ENCODE measurements around the gene LRRK1. TPM values are rescaled to one million over a fixed set of nuclear protein-coding genes. Genes with fewer than 3 reads are reported as not detected.
A peak's percentile ranks its signal among the peaks of the same experiment; 100 is the strongest.
"Not testable (repeated sequence)": the region's sequence is repeated elsewhere in the genome, so short reads cannot be mapped to it uniquely, and the experiment has no call there.

Gene LRRK1
- total RNA-seq, 6 experiments from 2014 or later = 0.93 to 3.6 (median 2.5) TPM

- no peak for TF ChIP-seq POLR2A (IDR thresholded peaks at IDR 0.05)
- TF ChIP-seq CTCF (IDR thresholded peaks at IDR 0.05) = no peak
- ATAC-seq (no peak), DNase-seq (no peak)
- no peaks in the 10 kb centered on the region for H3K36me3 ChIP-seq
- H3K4me3 ChIP-seq = no peak overlapping the region
- peaks cover 0 to 10% (median 4%) of the 10 kb centered on the region in 4 donors for H3K4me1 ChIP-seq
- no peaks in the 10 kb centered on the region for H3K9me3 ChIP-seq
- no peaks in the 10 kb centered on the region for H3K27me3 ChIP-seq
- no peak overlapping the region for H3K27ac ChIP-seq
- WGBS (ENCODE audit: insufficient coverage, low coverage, low lambda C conversion rate, missing lambda C conversion rate) = 79% methylated on average over 4 of the region's 4 CpGs
- intact Hi-C loops (cut with DNase I) = no loop called here
Observed at GRCh38 chr15:101069654-101069973, 150.5 kb downstream of the LRRK1 start.

- ATAC-seq (no peak), DNase-seq (no peak)
Observed at GRCh38 chr15:101070024-101070423, 150.9 kb downstream of the LRRK1 start.

DNA sequence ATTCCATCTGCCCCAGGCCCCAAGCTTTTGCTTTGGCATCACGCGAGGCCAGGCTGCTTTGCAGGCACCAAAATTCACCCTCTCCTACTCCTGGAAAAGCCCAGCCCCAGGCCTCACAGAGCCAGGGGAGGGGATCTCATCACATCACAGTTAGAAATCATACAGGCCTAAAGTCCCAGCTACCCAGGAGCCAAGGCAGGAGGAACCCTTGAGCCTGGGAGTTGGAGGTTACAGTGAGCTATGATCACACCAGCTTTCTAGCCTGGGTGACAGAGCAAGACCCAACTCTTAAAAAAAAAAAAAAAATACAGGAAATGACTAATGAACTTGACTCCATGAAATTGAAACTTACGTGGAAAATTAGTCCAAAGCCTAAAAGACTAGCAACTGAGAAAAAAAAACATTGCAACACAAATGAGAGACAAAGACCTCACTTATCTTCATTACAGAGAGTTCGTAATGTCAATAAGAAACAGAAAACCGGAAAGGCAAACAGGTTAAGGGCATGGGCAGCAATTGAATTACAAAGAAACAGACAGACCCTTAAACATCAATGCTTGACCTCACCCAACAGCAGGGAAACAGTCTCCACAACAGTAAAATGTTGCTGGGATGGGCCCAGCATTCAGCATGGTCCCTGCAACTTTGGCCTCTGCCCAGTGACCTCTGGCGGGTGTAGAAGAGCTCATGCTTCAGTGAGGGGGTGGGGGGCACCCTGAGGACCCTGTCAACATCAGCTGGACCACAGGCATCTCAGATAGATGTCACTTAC lies 151.5 kb downstream of the LRRK1 start:
- ATAC-seq = peak; percentile 50 to 84 (median 58)
- DNase-seq = no peak
- H3K27me3 ChIP-seq = no peaks in the 10 kb centered on the region
- no peaks in the 10 kb centered on the region for H3K9me3 ChIP-seq
- WGBS (ENCODE audit: insufficient coverage, low coverage, low lambda C conversion rate, missing lambda C conversion rate) = 41% methylated on average over 5 of the region's 6 CpGs
- H3K4me1 ChIP-seq = peaks cover 0 to 10% (median 4%) of the 10 kb centered on the region in 4 donors
- intact Hi-C loops (cut with DNase I) = no loop called here
- no peak overlapping the region for H3K4me3 ChIP-seq
- peak overlapping the region in 2 of 3 donors; percentile 37 to 81 for H3K27ac ChIP-seq
- TF ChIP-seq CTCF (IDR thresholded peaks at IDR 0.05) (no peak), POLR2A (IDR thresholded peaks at IDR 0.05) (no peak)
- H3K36me3 ChIP-seq = no peaks in the 10 kb centered on the region

More at GRCh38 chr15:101070024-101070423, 150.9 kb downstream of the LRRK1 start:
- no peaks in the 10 kb centered on the region for H3K9me3 ChIP-seq
- H3K4me3 ChIP-seq = no peak overlapping the region
- peaks cover 0 to 10% (median 4%) of the 10 kb centered on the region in 4 donors for H3K4me1 ChIP-seq
- H3K27ac ChIP-seq = peak overlapping the region in 2 of 3 donors; percentile 37 to 81
- H3K36me3 ChIP-seq = no peaks in the 10 kb centered on the region
- intact Hi-C loops (cut with DNase I) = no loop called here
- no peaks in the 10 kb centered on the region for H3K27me3 ChIP-seq
- no peak for TF ChIP-seq POLR2A (IDR thresholded peaks at IDR 0.05)
- TF ChIP-seq CTCF (IDR thresholded peaks at IDR 0.05) = no peak
- WGBS (ENCODE audit: insufficient coverage, low coverage, low lambda C conversion rate, missing lambda C conversion rate) = 50% methylated on average over 3 of the region's 6 CpGs

DNA sequence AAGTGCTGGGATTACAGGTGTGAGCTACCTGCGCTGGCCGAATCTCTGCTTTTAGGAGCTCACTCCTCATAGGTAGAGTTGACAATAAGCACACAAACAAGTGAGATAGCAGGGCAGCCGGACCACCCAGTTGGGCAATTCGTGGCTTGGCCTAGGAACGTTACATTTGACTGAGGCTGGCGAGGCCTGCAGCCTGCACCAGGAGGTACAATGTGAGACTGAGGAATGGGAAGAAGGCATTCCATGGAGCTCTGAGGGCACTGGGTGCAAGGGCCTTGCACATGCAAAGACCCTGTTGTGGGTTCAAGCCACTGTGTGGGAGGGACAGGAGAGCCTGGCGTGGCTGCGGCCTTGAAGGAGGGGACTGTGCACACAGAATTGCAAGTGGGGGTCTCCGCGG lies 152.5 kb downstream of the LRRK1 start:
- ATAC-seq = no peak
- Histone ChIP-seq H3K9me3 (no peaks in the 10 kb centered on the region), H3K4me1 (peaks cover 0 to 10% (median 4%) of the 10 kb centered on the region in 4 donors), H3K36me3 (no peaks in the 10 kb centered on the region), H3K27me3 (no peaks in the 10 kb centered on the region), H3K4me3 (no peak overlapping the region), H3K27ac (no peak overlapping the region)
- DNase-seq = no peak
- TF ChIP-seq CTCF (IDR thresholded peaks at IDR 0.05) = no peak
- TF ChIP-seq POLR2A (IDR thresholded peaks at IDR 0.05) = no peak
- WGBS (ENCODE audit: insufficient coverage, low coverage, low lambda C conversion rate, missing lambda C conversion rate) = 100% methylated on average over 1 of the region's 10 CpGs
- intact Hi-C loops (cut with DNase I) = no loop called here

DNA sequence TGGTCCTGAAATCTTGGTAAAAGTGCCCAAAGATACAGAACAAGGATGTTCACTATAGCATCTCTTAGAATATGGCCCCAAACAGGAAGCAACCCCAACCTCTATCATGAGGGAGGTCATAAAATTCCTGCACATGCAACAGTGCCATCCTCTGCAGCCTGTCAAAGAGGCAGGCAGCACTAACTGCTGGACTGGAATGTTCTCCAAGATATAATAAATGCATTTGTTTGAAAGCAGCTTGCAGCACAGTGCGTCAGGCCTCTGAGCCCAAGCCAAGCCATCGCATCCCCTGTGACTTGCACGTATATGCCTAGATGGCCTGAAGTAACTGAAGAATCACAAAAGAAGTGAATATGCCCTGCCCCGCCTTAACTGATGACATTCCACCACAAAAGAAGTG lies 153.1 kb downstream of the LRRK1 start:
- 94% methylated on average over 4 of the region's 4 CpGs for WGBS (ENCODE audit: insufficient coverage, low coverage, low lambda C conversion rate, missing lambda C conversion rate)
- H3K4me3 ChIP-seq; H3K9me3 ChIP-seq; DNase-seq; H3K36me3 ChIP-seq; H3K27me3 ChIP-seq; ATAC-seq; H3K27ac ChIP-seq; intact Hi-C loops (cut with DNase I): not testable (repeated sequence)
- peaks cover 0 to 10% (median 4%) of the 10 kb centered on the region in 4 donors for H3K4me1 ChIP-seq

GRCh38 chr15:101077806-101078668 lies 158.9 kb downstream of the LRRK1 start:
- H3K4me1 ChIP-seq; intact Hi-C loops (cut with DNase I); DNase-seq; H3K4me3 ChIP-seq; H3K36me3 ChIP-seq; H3K27ac ChIP-seq; H3K9me3 ChIP-seq; H3K27me3 ChIP-seq: not testable (repeated sequence)
- ATAC-seq = peak in 1 of 4 donors; percentile 21
- 81% methylated on average over 12 of the region's 15 CpGs for WGBS (ENCODE audit: insufficient coverage, low coverage, low lambda C conversion rate, missing lambda C conversion rate)
